ENCODE data around the gene TNFAIP2. TPM values are rescaled to one million over a fixed set of nuclear protein-coding genes. Genes with fewer than 3 reads are reported as not detected.

The TNFAIP2 gene
- total and polyA plus RNA-seq, 2 experiments from 2014 or later = 9.9 to 14.1 TPM

GRCh38 chr14:103130017-103130764 lies 6.9 kb downstream of the TNFAIP2 start (continued):
- TF ChIP-seq ZNF462 (CRISPR knock-in tag; IDR thresholded peaks at IDR 0.05) = no peak
- no peak for TF ChIP-seq REST (IDR thresholded peaks at IDR 0.05; ENCODE audit: unreplicated experiment)
- no peak for TF ChIP-seq CTCF (conservative IDR thresholded peaks at IDR 0.05; ENCODE audit: low read depth in 2 of 2)

Data from GM23338 (cell line).